H1 (cell line): ENCODE results near the gene CD28.

Source experiments
- CHD2 ChIP-seq: IDR thresholded peaks from 2 replicates; pipeline ENCODE4 v1.6.1; 2012; ENCODE audit warnings: low read length, improper control_type of control experiment
- EGR1 ChIP-seq: IDR thresholded peaks from 2 replicates; pipeline ENCODE4 v1.6.1; 2011; ENCODE audit warnings: low read depth, low read length, borderline replicate concordance
- EZH2 ChIP-seq: fragments of 200-600 bp; sonication (generic); IDR thresholded peaks from 2 replicates; pipeline ENCODE4 v1.7.1; 2012; ENCODE audit warnings: low read depth, mild to moderate bottlenecking, moderate library complexity, low read length, inconsistent platforms; ENCODE audit not compliant: severe bottlenecking
- FOSL1 ChIP-seq: IDR thresholded peaks from 2 replicates; pipeline ENCODE4 v1.6.1; 2011; ENCODE audit warnings: mild to moderate bottlenecking, low read depth, low read length, moderate library complexity; ENCODE audit not compliant: insufficient read depth
- JUN ChIP-seq: IDR thresholded peaks from 2 replicates; pipeline ENCODE4 v1.6.1; 2011; ENCODE audit warnings: low read depth, mild to moderate bottlenecking, improper control_type of control experiment, low read length
- JUND ChIP-seq: IDR thresholded peaks from 2 replicates; pipeline ENCODE4 v1.6.1; 2011; ENCODE audit warnings: mild to moderate bottlenecking, improper control_type of control experiment, low read length
- POLR2A ChIP-seq, 2 experiments: IDR thresholded peaks; 1 replicate in 1 of 2; 2 replicates in 1 of 2; pipeline ENCODE4 v1.6.1; 2011; ENCODE audit warnings: low read depth in 2 of 2, low read length in 2 of 2, mild to moderate bottlenecking in 2 of 2; ENCODE audit errors: control extremely low read depth in 1 of 2
- SP2 ChIP-seq: IDR thresholded peaks from 2 replicates; pipeline ENCODE4 v1.6.1; 2012; ENCODE audit warnings: mild to moderate bottlenecking, low read length, inconsistent platforms
- TAF1 ChIP-seq: IDR thresholded peaks from 2 replicates; pipeline ENCODE4 v1.6.1; 2011; ENCODE audit warnings: mild to moderate bottlenecking, low read depth, low read length
- TF ChIP-seq, protein P1 (sequence below), 3 experiments: IDR thresholded peaks; 1 replicate in 2 of 3; 2 replicates in 1 of 3; pipeline versions ENCODE4 v1.5.1 to v1.6.1; 2011; ENCODE audit warnings: low read length in 3 of 3, mild to moderate bottlenecking in 3 of 3, inconsistent platforms in 2 of 3, low read depth in 1 of 3, moderate library complexity in 1 of 3; ENCODE audit not compliant: insufficient read depth in 1 of 3; ENCODE audit errors: control extremely low read depth in 1 of 3
- TF ChIP-seq, protein P2 (sequence below): IDR thresholded peaks from 2 replicates; pipeline ENCODE4 v1.6.1; 2012; ENCODE audit warnings: inconsistent platforms

DNA sequence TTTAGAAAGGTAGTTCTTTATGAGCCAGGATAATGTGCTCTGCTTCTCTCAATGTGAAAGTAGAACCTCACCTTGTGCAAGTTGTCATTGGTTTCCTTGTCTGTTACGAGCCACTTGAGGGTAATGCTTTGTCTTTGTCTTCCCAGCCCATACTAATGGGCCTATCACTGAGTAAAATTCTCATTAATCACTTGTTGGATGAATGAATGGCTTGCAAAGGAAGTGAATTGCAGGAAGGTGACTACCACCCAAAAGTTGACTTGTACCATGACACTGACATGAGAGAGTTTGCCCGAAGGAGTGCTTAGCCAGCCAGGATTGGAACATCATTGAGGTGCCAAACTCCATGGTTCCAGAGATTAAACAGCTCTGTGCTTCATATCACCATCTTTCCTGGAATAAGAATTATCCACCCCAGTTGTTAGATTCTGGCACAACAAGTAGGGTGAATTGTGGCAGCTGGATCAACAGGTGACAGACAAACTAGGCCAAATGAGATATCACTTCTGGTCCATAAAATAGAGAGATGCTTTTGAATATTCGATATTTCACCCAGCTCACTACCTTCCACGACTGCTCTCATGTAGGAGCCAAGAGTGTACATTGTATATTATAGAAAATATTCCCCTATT, 20.5 kb upstream of the CD28 start:
- TF ChIP-seq EZH2 = no peak
- no peak for TF ChIP-seq CHD2
- TF ChIP-seq, protein P1, sequence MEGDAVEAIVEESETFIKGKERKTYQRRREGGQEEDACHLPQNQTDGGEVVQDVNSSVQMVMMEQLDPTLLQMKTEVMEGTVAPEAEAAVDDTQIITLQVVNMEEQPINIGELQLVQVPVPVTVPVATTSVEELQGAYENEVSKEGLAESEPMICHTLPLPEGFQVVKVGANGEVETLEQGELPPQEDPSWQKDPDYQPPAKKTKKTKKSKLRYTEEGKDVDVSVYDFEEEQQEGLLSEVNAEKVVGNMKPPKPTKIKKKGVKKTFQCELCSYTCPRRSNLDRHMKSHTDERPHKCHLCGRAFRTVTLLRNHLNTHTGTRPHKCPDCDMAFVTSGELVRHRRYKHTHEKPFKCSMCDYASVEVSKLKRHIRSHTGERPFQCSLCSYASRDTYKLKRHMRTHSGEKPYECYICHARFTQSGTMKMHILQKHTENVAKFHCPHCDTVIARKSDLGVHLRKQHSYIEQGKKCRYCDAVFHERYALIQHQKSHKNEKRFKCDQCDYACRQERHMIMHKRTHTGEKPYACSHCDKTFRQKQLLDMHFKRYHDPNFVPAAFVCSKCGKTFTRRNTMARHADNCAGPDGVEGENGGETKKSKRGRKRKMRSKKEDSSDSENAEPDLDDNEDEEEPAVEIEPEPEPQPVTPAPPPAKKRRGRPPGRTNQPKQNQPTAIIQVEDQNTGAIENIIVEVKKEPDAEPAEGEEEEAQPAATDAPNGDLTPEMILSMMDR (IDR thresholded peaks at IDR 0.05; ENCODE audit: control extremely low read depth in 1 of 3, insufficient read depth in 1 of 3, low read depth in 1 of 3, low read length in 3 of 3) = no peak
- TF ChIP-seq FOSL1 = no peak
- no peak for TF ChIP-seq EGR1
- no peak for TF ChIP-seq POLR2A (IDR thresholded peaks at IDR 0.05; ENCODE audit: control extremely low read depth in 1 of 2, low read depth in 2 of 2, low read length in 2 of 2)
- TF ChIP-seq JUND = no peak
- TF ChIP-seq, protein P2, sequence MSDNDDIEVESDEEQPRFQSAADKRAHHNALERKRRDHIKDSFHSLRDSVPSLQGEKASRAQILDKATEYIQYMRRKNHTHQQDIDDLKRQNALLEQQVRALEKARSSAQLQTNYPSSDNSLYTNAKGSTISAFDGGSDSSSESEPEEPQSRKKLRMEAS = no peak
- TF ChIP-seq JUN = no peak
- TF ChIP-seq TAF1 = no peak
- TF ChIP-seq SP2 = no peak
